SK-N-SH (cell line): ENCODE data around the gene DLG1. TPM values are rescaled to one million over a fixed set of nuclear protein-coding genes. Genes with fewer than 3 reads are reported as not detected.

ENCODE experiments used
- CTCF ChIA-PET: fragments of 300-600, 350-600 bp; formaldehyde crosslinking; extraction: SDS; loops from one replicate; lab custom pipeline; 2021; lab: Yijun Ruan, JAX
- POLR2A ChIA-PET: fragments of 350-600 bp; sonication (Branson Sonifier 250); formaldehyde crosslinking; extraction: SDS; loops from one replicate; lab custom pipeline; 2020; ENCODE audit warnings: antibody characterized with exemption, inconsistent platforms; lab: Yijun Ruan, JAX
- DNase-seq: peaks from one replicate; pipeline ENCODE4 v3.0.0; 2012
- H2AFZ ChIP-seq: fragments of 200-600 bp; sonication (generic); 2 replicates; pipeline ENCODE4 v1.8.1; 2016; ENCODE audit warnings: antibody characterized with exemption, mild to moderate bottlenecking, low read depth
- H3F3A ChIP-seq: fragments of 200-600 bp; sonication (generic); replicated peaks from 2 replicates; pipeline ENCODE3; 2016; ENCODE audit warnings: antibody characterized with exemption, mild to moderate bottlenecking; ENCODE audit not compliant: insufficient read depth
- H3K27ac ChIP-seq, 2 experiments: fragments of 200-500 bp in 1 of 2; fragments of 200-600 bp in 1 of 2; sonication (Bioruptor generic) in 1 of 2; sonication (generic), shearing (Covaris generic) in 1 of 2; 2 replicates each; pipeline versions ENCODE4 v1.5.1 to v1.6.1; 2014 to 2016; ENCODE audit warnings: low read depth in 2 of 2, inconsistent platforms in 1 of 2, low read length in 1 of 2, mild to moderate bottlenecking in 1 of 2, mixed read lengths in 1 of 2
- H3K27me3 ChIP-seq: fragments of 200-600 bp; sonication (generic), shearing (Covaris generic); 2 replicates; pipeline ENCODE4 v1.6.1; 2016; ENCODE audit warnings: mixed run types; ENCODE audit not compliant: insufficient read depth
- H3K36me3 ChIP-seq, 2 experiments: fragments of 200-500 bp in 1 of 2; fragments of 200-600 bp in 1 of 2; sonication (Bioruptor generic) in 1 of 2; sonication (generic) in 1 of 2; replicated peaks in 1 of 2; 2 replicates each; pipeline versions ENCODE3 to v1.5.1; 2014 to 2016; ENCODE audit warnings: low read length in 1 of 2, mild to moderate bottlenecking in 1 of 2; ENCODE audit not compliant: insufficient read depth in 2 of 2, control insufficient read depth in 1 of 2
- H3K4me1 ChIP-seq, 2 experiments: fragments of 200-500 bp in 1 of 2; fragments of 200-600 bp in 1 of 2; sonication (Bioruptor generic) in 1 of 2; sonication (generic), shearing (Covaris generic) in 1 of 2; 2 replicates each; pipeline versions ENCODE4 v1.5.1 to v1.6.1; 2014 to 2016; ENCODE audit warnings: low read depth in 1 of 2, low read length in 1 of 2, mixed run types in 1 of 2; ENCODE audit not compliant: insufficient read depth in 2 of 2, control insufficient read depth in 1 of 2
- H3K4me2 ChIP-seq: fragments of 200-600 bp; sonication (generic), shearing (Covaris generic); 2 replicates; pipeline ENCODE4 v1.6.1; 2017; ENCODE audit warnings: mixed run types
- H3K4me3 ChIP-seq, 2 experiments: fragments of 200-500 bp in 1 of 2; fragments of 200-600 bp in 1 of 2; sonication (Bioruptor generic) in 1 of 2; sonication (generic), shearing (Covaris generic) in 1 of 2; 2 replicates each; pipeline versions ENCODE4 v1.5.1 to v1.8.1; 2014 to 2016; ENCODE audit warnings: low read depth in 2 of 2, inconsistent platforms in 1 of 2, low read length in 1 of 2, mild to moderate bottlenecking in 1 of 2, mixed read lengths in 1 of 2, moderate library complexity in 1 of 2
- H3K79me2 ChIP-seq: fragments of 200-600 bp; sonication (generic); 2 replicates; pipeline ENCODE4 v1.8.1; 2017; ENCODE audit warnings: mild to moderate bottlenecking; ENCODE audit not compliant: insufficient read depth
- H3K9ac ChIP-seq: fragments of 200-600 bp; sonication (generic); 2 replicates; pipeline ENCODE4 v1.6.1; 2017; ENCODE audit warnings: mixed run types
- H3K9me2 ChIP-seq: fragments of 200-600 bp; sonication (generic); 2 replicates; pipeline ENCODE4 v1.6.1; 2017; ENCODE audit warnings: mixed run types
- H3K9me3 ChIP-seq: fragments of 200-600 bp; sonication (generic); 2 replicates; pipeline ENCODE4 v1.6.1; 2017; ENCODE audit warnings: mixed run types, mild to moderate bottlenecking, moderate library complexity
- H4K20me1 ChIP-seq: fragments of 200-600 bp; sonication (generic); 2 replicates; pipeline ENCODE4 v1.6.1; 2017; ENCODE audit warnings: mild to moderate bottlenecking, mixed run types; ENCODE audit not compliant: insufficient read depth
- CHD2 ChIP-seq: fragments of 150-350 bp; IDR thresholded peaks from 2 replicates; pipeline ENCODE4 v1.6.1; 2018; ENCODE audit warnings: low read length; ENCODE audit not compliant: partially characterized antibody
- CTCF ChIP-seq: fragments of 200-600 bp; sonication (generic); IDR thresholded peaks from 2 replicates; pipeline ENCODE4 v1.6.1; 2017; ENCODE audit warnings: antibody characterized with exemption, mild to moderate bottlenecking, moderate library complexity
- FOXJ3 ChIP-seq: sonication (generic); formaldehyde crosslinking; IDR thresholded peaks from 2 replicates; pipeline ENCODE4 v1.5.1; 2020; ENCODE audit warnings: mild to moderate bottlenecking, missing genetic modification reagents
- MXI1 ChIP-seq: IDR thresholded peaks from 2 replicates; pipeline ENCODE4 v1.6.1; 2012; ENCODE audit warnings: mild to moderate bottlenecking, low read depth, low read length, improper control_type of control experiment
- RAD21 ChIP-seq: IDR thresholded peaks from 2 replicates; pipeline ENCODE4 v1.6.1; 2012; ENCODE audit warnings: mild to moderate bottlenecking, low read length
- RCOR1 ChIP-seq: fragments of 150-350 bp; IDR thresholded peaks from 2 replicates; pipeline ENCODE4 v1.6.1; 2017; ENCODE audit warnings: antibody characterized with exemption, low read length
- SMC3 ChIP-seq: IDR thresholded peaks from 2 replicates; pipeline ENCODE4 v1.6.1; 2012; ENCODE audit warnings: low read depth, low read length, improper control_type of control experiment
- TEAD4 ChIP-seq: IDR thresholded peaks from 2 replicates; pipeline ENCODE4 v1.4.0; 2012; ENCODE audit warnings: mild to moderate bottlenecking, borderline replicate concordance; ENCODE audit not compliant: insufficient read depth
- ZBTB33 ChIP-seq: IDR thresholded peaks from 2 replicates; pipeline ENCODE4 v1.4.0; 2012; ENCODE audit warnings: low read depth, borderline replicate concordance
- WGBS: methylation state at CpG from one replicate; pipeline ENCODE4 v1.1.6; 2017; ENCODE audit warnings: low lambda C conversion rate; 5-methylcytosine and 5-hydroxymethylcytosine counted together
- polyA plus RNA-seq, 3 experiments: library from polyadenylated mRNA; depleted of rRNA; stranded (reverse); fragments of >200 nt; gene quantifications; 2 replicates each; pipeline ENCODE4 v1.2.3, GENCODE V29; 2012

Gene DLG1
- polyA plus RNA-seq, 1 of the 3 experiments (the other 2 are of a cell fraction), result 16.5 TPM

GRCh38 chr3:197186887-197187588 lies 111.4 kb downstream of the DLG1 start:
- H3K9me2 ChIP-seq, result no peaks in the 10 kb centered on the region
- no peak for TF ChIP-seq RCOR1
- no peak for TF ChIP-seq FOXJ3 (CRISPR knock-in tag)
- peak; percentile 94 for TF ChIP-seq RAD21
- peak; percentile 70 for TF ChIP-seq SMC3
- peak; percentile 95 for TF ChIP-seq CTCF
- no peak for TF ChIP-seq ZBTB33
- no peak for TF ChIP-seq TEAD4
- H3K4me2 ChIP-seq, result no peak overlapping the region
- no peaks in the 10 kb centered on the region for H3K27me3 ChIP-seq
- no peak overlapping the region; a peak in 1 of 4 replicates for H3K4me3 ChIP-seq
- peaks cover 3 to 6% of the 10 kb centered on the region in 2 experiments for H3K36me3 ChIP-seq
- WGBS, result 78% methylated on average over 1 of the region's 1 CpG
- peaks cover 16 to 22% of the 10 kb centered on the region in 2 experiments; a peak in 3 of 4 replicates for H3K4me1 ChIP-seq
- ChIA-PET POLR2A (no interaction called here), CTCF (interaction anchor here (0.7 to 5.1 kb wide), 42 partner anchors 10 to 349 kb away, joined by 3 to 94 read pairs (median 4); partner anchors contain the start of gene MELTF)
- peaks cover 34% of the 10 kb centered on the region for H4K20me1 ChIP-seq
- no peaks in the 10 kb centered on the region for H3K9me3 ChIP-seq
- H3F3A ChIP-seq, result peaks cover 9% of the 10 kb centered on the region
- no peak overlapping the region for H2AFZ ChIP-seq
- H3K79me2 ChIP-seq, result peaks cover 43% of the 10 kb centered on the region
- H3K27ac ChIP-seq, result peak overlapping the region in 1 of 2 experiments; percentile 80; a peak in 2 of 4 replicates
- DNase-seq, result peak; percentile 55
- no peak overlapping the region for H3K9ac ChIP-seq

- H3F3A ChIP-seq, result peaks cover 9% of the 10 kb centered on the region
- H3K4me3 ChIP-seq, result no peak overlapping the region; a peak in 1 of 4 replicates
- H3K27me3 ChIP-seq, result no peaks in the 10 kb centered on the region
- peaks cover 2 to 7% of the 10 kb centered on the region in 2 experiments for H3K36me3 ChIP-seq
- WGBS, result 70% methylated on average over 9 of the region's 9 CpGs
- TF ChIP-seq CHD2 (peak; percentile 49), MXI1 (0 out of 2 replicates have a peak, but pooled peaks have one; percentile 25), RAD21 (no peak)
- no peak for DNase-seq
- H3K9me2 ChIP-seq, result no peaks in the 10 kb centered on the region
- peaks cover 0 to 24% of the 10 kb centered on the region in 2 experiments; a peak in 2 of 4 replicates for H3K4me1 ChIP-seq
- POLR2A ChIA-PET, result interaction anchor here (1.5 kb wide), 1 partner anchor 154 kb away, joined by 4 read pairs; the partner anchor contains the start of gene MELTF
- H3K79me2 ChIP-seq, result peaks cover 58% of the 10 kb centered on the region
- peaks cover 29% of the 10 kb centered on the region for H4K20me1 ChIP-seq
- H3K9me3 ChIP-seq, result no peaks in the 10 kb centered on the region
- H3K9ac ChIP-seq, result no peak overlapping the region
- H2AFZ ChIP-seq, result no peak overlapping the region
- H3K27ac ChIP-seq, result peak overlapping the region in 1 of 2 experiments; percentile 85; a peak in 2 of 4 replicates
- CTCF ChIA-PET, result interaction anchor here (0.6 to 2.4 kb wide), 13 partner anchors 8 to 235 kb away, joined by 3 to 21 read pairs (median 3); partner anchors contain the start of gene MELTF
- H3K4me2 ChIP-seq, result no peak overlapping the region
Observed at GRCh38 chr3:197183582-197183981, 114.8 kb downstream of the DLG1 start.
